ENCODE measurements around the gene TUSC2. TPM values are rescaled to one million over a fixed set of nuclear protein-coding genes. Genes with fewer than 3 reads are reported as not detected.
"Not testable (repeated sequence)": the region's sequence is repeated elsewhere in the genome, so short reads cannot be mapped to it uniquely, and the experiment has no call there.

The TUSC2 gene
- total RNA-seq, 1 donor from 2014 or later: 30.7 TPM

- DNase-seq (no peak), ATAC-seq (peak; percentile 2)
- intact Hi-C loops (cut with micrococcal nuclease): no loop called here
These were observed 41.4 kb downstream of the TUSC2 start for GRCh38 chr3:50286322-50287227.

GRCh38 chr3:50284121-50284520, 43.9 kb downstream of the TUSC2 start:
- intact Hi-C loops (cut with micrococcal nuclease); DNase-seq; ATAC-seq: not testable (repeated sequence)

- intact Hi-C loops (cut with micrococcal nuclease): no loop called here
- peak; percentile 39 for ATAC-seq
- DNase-seq: no peak
These were observed 48.6 kb downstream of the TUSC2 start for GRCh38 chr3:50279255-50280016.

DNA sequence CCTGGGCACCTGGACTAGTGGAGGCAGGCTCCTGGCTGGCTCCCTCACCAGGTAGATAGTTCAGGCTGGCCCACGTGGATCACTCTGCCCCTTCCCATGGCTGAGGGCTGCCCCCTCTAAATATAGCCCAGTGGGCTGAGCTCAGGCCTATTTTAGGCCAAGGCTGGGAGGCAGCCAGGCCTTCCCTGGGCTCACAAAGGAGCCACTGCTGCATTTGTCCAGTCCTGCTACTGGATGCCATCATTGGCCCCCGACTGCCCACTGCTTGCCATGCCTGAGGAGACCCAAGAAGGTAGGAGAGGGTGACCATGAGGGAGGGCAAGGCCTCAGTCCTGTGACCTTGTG, 49.2 kb downstream of the TUSC2 start, which contains the start of gene LSMEM2:
Gene LSMEM2, plus strand, starts transcription at position 208 of the 345 bp plus-strand sequence. Its CDS starts 27 bp downstream, at position 235.
- DNase-seq (peak; percentile 84), ATAC-seq (peak; percentile 90)
- intact Hi-C loops (cut with micrococcal nuclease): no loop called here

DNA sequence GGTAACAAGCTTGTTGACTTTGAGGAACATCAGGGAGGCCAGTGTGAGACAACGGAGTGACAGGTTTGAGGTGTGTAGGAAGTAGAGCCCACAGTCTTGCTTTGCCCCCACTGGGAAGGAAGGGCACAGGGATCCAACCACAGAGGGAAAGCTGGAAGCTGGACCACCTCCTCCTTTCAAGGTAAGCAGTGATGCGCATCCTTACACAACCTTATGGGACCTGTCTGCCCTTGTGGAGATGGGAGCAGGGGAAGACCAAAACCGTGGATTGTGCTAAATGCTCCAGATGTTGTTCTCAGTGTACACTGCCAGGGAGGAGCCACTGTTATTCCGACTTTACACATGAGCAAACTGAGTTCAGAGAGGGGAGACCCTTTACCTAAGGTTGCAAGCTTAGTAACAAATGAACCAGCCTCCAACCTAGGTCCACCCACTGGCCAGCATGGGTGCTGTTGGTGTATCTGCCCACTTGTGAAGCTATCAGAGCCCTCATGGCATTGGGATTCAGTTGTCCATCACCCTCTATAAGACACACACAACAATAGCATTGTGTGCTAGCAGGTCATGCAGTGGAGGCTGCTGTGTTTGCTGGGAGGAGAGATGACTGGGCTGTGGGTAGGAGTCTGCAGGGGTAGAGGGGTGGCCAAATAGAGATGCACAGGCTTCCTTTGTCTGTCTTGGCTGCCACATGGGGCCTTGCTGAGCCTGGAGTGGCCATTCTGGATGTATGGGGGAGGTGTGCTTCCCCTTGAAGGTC, 49.7 kb downstream of the TUSC2 start:
- ATAC-seq (peak; percentile 14), DNase-seq (no peak)
- intact Hi-C loops (cut with micrococcal nuclease): no loop called here

DNA sequence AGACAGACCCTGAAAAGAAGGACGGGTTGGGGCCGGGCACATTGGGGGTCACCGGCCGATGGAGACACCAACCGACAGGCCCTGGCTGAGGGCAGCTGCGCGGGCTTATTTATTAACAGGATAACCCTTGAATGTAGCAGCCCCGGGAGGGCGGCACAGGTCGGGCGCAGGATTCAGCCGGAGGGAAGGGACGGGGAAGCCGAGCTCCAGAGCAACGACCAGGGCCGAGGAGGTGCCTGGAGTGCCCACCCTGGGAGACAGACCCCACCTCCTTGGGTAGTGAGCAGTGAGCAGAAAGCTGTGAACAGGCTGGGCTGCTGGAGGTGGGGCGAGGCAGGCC, 51.3 kb downstream of the TUSC2 start:
- ATAC-seq: no peak
- intact Hi-C loops (cut with micrococcal nuclease): no loop called here
- no peak for DNase-seq

- no peak for ATAC-seq
- no peak for DNase-seq
- intact Hi-C loops (cut with micrococcal nuclease): loop anchor here (2.0 kb wide), 1 partner anchor 17 kb away; the partner anchor contains the start of gene IFRD2
These were observed 51.8 kb downstream of the TUSC2 start for GRCh38 chr3:50275996-50276761.

- intact Hi-C loops (cut with micrococcal nuclease): loop anchor here (2.0 kb wide), 1 partner anchor 17 kb away; the partner anchor contains the start of gene IFRD2
- no peak for DNase-seq
These were observed 52.7 kb downstream of the TUSC2 start for GRCh38 chr3:50275141-50275995.

More at GRCh38 chr3:50275141-50275995, 52.7 kb downstream of the TUSC2 start:
- ATAC-seq: no peak

Other genes starting within 250 kb of the TUSC2 start
- gene RBM5, start 239.3 kb downstream of the TUSC2 start, total RNA-seq: 73.8 TPM
- gene SEMA3F, start 172.9 kb downstream of the TUSC2 start, total RNA-seq: 11.4 TPM
- gene GNAT1, start 136.6 kb downstream of the TUSC2 start, total RNA-seq: not detected
- gene SLC38A3, start 123.0 kb downstream of the TUSC2 start, total RNA-seq: 10.4 TPM
- gene GNAI2, start 92.0 kb downstream of the TUSC2 start, total RNA-seq: 137 TPM
- gene SEMA3B, start 59.1 kb downstream of the TUSC2 start, total RNA-seq: 20.6 TPM
- 31.6 TPM for gene LSMEM2, start 49.1 kb downstream of the TUSC2 start, total RNA-seq
- 79.3 TPM for gene IFRD2, start 35.8 kb downstream of the TUSC2 start, total RNA-seq
- gene HYAL3, start 28.8 kb downstream of the TUSC2 start, total RNA-seq: 0.92 TPM
- gene NAA80, start 28.8 kb downstream of the TUSC2 start, total RNA-seq: 6.7 TPM
- gene HYAL1, start 24.6 kb downstream of the TUSC2 start, total RNA-seq: 70.0 TPM
- 36.0 TPM for gene HYAL2, start 5.5 kb downstream of the TUSC2 start, total RNA-seq
- gene RASSF1, start 12.6 kb upstream of the TUSC2 start, total RNA-seq: 10.5 TPM
- gene ZMYND10, start 17.5 kb upstream of the TUSC2 start, total RNA-seq: 0.07 TPM
- gene NPRL2, start 22.6 kb upstream of the TUSC2 start, total RNA-seq: 16.8 TPM
- gene CYB561D2, start 22.6 kb upstream of the TUSC2 start, total RNA-seq: 5.2 TPM
- 27.4 TPM for gene TMEM115, start 31.3 kb upstream of the TUSC2 start, total RNA-seq
- gene CACNA2D2, start 175.4 kb upstream of the TUSC2 start, total RNA-seq: 2.8 TPM
- gene C3orf18, start 239.5 kb upstream of the TUSC2 start, total RNA-seq: 51.0 TPM
- gene HEMK1, start 241.3 kb upstream of the TUSC2 start, total RNA-seq: 15.3 TPM

All from left ventricle myocardium superior (tissue), 1 donor.